ENCODE measurements around the gene DCDC2C.

DNA sequence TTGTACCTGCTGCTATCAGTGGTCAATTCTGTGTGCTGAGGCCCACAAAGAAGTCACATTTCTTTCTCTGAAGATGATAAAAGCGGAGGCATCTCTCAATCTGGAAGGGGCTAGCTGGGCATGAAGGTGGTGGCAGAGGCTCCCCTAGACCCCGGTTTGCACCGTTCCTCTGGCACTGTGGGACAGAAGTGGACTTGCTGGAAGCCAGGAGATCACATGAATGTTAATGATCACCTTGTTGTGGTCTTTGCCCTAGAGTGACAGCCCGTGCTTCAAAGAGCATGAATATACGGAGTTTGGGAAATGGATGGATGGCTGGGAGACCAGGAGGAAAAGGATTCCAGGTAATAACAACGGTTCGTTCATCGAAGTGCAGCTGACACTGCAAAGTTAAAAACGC is 25.2 kb upstream of the DCDC2C start:
- TF ChIP-seq, protein P1, sequence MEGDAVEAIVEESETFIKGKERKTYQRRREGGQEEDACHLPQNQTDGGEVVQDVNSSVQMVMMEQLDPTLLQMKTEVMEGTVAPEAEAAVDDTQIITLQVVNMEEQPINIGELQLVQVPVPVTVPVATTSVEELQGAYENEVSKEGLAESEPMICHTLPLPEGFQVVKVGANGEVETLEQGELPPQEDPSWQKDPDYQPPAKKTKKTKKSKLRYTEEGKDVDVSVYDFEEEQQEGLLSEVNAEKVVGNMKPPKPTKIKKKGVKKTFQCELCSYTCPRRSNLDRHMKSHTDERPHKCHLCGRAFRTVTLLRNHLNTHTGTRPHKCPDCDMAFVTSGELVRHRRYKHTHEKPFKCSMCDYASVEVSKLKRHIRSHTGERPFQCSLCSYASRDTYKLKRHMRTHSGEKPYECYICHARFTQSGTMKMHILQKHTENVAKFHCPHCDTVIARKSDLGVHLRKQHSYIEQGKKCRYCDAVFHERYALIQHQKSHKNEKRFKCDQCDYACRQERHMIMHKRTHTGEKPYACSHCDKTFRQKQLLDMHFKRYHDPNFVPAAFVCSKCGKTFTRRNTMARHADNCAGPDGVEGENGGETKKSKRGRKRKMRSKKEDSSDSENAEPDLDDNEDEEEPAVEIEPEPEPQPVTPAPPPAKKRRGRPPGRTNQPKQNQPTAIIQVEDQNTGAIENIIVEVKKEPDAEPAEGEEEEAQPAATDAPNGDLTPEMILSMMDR (IDR thresholded peaks at IDR 0.05; ENCODE audit: poor library complexity), result no peak
- no peak for TF ChIP-seq EZH2phosphoT487 (IDR thresholded peaks at IDR 0.05; ENCODE audit: low read depth, severe bottlenecking, unreplicated experiment)
